Esophagus squamous epithelium (tissue), 4 donors: ENCODE measurements around the gene SEC14L5.

Experiments used
- CTCF ChIP-seq, 6 experiments: fragments of 450-650 bp in 4 of 6; fragments of 200-600 bp in 2 of 6; sonication (generic) in 2 of 6; IDR thresholded peaks; one replicate each; pipeline ENCODE4 v1.5.1; 2016 to 2019; ENCODE audit warnings: antibody characterized with exemption in 6 of 6, mild to moderate bottlenecking in 4 of 6, moderate library complexity in 4 of 6
- POLR2A ChIP-seq, 4 donors: fragments of 450-650 bp; IDR thresholded peaks; one replicate each; pipeline ENCODE4 v1.6.1; 2017; ENCODE audit warnings: antibody characterized with exemption in 4 of 4, mild to moderate bottlenecking in 4 of 4, moderate library complexity in 3 of 4

DNA sequence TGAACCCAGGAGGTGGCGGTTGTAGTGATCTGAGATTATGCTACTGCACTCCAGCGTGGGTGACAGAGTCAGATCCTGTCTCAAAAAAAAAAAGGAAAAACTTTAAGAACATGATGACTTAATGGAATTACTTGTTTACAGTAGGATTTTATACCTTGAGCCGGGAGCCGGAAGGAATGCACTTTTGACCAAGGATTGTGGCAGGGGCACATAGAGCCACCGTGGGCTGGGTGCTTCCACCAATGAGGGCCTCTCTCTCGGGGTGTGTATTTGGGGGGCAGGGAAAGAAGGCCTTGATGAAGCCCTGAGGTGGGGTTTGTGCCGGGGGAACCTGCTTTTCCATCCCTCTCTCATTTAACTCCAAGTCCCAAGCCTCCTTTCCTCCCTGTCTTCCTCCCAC, 82.3 kb downstream of the SEC14L5 start:
- no peak for TF ChIP-seq CTCF (IDR thresholded peaks at IDR 0.05)
- no peak for TF ChIP-seq POLR2A (IDR thresholded peaks at IDR 0.05)
